ENCODE data around the gene MFSD8.
A peak's percentile ranks its signal among the peaks of the same experiment; 100 is the strongest.
"Not testable (repeated sequence)": the region's sequence is repeated elsewhere in the genome, so short reads cannot be mapped to it uniquely, and the experiment has no call there.

MFSD8 gene, protein sequence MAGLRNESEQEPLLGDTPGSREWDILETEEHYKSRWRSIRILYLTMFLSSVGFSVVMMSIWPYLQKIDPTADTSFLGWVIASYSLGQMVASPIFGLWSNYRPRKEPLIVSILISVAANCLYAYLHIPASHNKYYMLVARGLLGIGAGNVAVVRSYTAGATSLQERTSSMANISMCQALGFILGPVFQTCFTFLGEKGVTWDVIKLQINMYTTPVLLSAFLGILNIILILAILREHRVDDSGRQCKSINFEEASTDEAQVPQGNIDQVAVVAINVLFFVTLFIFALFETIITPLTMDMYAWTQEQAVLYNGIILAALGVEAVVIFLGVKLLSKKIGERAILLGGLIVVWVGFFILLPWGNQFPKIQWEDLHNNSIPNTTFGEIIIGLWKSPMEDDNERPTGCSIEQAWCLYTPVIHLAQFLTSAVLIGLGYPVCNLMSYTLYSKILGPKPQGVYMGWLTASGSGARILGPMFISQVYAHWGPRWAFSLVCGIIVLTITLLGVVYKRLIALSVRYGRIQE

DNA sequence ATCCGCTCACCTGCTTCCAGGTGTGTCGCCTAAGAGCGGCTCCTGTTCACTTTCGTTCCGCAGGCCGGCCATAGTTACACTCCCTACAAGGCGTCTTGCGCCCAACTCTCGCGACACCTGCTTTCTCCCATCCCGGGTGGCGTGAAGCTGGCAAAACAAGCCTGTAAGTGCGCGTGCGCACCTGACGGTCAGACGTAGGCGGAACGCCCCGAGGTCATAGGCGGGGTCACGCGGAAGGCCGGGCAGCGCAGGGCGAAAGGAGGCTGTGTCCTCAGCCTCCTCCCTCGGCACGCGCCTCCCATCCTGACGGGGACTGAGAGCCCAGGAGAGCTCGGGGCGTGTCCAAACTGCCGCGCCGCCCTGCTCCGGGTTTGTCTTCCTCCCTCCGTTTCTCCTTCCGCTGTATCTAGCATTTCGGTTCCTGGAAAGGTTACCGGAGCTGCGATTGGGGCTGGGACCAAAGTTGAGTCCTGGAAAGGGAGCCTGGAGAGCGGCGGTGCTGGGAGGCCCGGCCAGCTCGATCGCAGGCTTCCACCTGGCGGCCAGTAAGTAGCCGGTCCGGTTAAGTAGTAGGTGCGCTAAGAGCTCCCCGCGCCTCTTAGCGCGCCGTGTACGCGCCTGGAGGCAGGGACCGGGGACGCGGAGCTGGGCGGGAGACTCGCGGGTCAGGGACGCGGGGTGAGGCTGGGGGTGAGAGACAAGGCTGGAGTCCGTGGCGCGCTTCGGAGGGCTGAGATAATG is at the start of gene MFSD8, which contains the start of gene ABHD18:
Gene MFSD8, minus strand, starts transcription at position 112 of the 741 bp plus-strand sequence. Its CDS starts 40 bp downstream, at position 72.
Gene ABHD18, plus strand, starts transcription at position 345 of the 741 bp plus-strand sequence. CDS start 17,550 bp downstream, outside the sequence.
- DNase-seq: peak; percentile 99

DNA sequence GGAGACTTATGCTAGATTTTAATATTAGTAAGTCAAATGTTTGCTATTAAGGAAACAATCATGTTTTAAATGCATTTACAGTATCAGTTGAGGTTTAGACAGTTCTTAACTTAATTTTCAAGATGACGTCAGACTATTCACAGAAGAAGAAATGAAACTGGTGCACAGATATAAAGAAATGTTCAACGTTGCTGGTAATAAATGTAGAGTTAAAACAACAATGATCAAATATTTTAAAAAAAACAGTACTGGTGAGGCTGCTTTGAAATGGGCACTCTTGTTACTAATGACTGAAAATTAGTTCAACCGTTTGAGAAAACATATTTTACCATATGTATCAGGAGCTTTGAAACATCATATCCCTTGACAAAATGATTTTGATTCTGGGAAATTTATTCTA is 44.5 kb upstream of the MFSD8 start:
- no peak for DNase-seq

DNA sequence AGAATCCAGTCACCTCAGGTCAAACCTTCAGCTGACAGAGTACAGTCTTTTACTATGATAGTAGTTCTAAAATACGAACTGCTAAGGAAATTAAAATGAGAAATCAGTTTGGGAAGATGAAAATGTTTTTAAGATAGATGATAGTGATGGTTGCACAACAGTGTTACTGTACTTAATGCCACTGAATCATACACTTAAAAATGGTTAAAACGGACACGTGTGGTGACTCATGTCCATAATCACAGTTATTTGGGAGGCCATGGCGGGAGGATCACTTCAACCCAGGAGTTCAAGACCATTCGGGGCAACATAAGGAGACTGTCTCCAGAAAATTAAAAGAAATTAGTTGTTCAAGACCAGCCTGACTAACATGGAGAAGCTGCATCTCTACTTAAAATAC is 41.6 kb upstream of the MFSD8 start:
- DNase-seq: no peak

DNA sequence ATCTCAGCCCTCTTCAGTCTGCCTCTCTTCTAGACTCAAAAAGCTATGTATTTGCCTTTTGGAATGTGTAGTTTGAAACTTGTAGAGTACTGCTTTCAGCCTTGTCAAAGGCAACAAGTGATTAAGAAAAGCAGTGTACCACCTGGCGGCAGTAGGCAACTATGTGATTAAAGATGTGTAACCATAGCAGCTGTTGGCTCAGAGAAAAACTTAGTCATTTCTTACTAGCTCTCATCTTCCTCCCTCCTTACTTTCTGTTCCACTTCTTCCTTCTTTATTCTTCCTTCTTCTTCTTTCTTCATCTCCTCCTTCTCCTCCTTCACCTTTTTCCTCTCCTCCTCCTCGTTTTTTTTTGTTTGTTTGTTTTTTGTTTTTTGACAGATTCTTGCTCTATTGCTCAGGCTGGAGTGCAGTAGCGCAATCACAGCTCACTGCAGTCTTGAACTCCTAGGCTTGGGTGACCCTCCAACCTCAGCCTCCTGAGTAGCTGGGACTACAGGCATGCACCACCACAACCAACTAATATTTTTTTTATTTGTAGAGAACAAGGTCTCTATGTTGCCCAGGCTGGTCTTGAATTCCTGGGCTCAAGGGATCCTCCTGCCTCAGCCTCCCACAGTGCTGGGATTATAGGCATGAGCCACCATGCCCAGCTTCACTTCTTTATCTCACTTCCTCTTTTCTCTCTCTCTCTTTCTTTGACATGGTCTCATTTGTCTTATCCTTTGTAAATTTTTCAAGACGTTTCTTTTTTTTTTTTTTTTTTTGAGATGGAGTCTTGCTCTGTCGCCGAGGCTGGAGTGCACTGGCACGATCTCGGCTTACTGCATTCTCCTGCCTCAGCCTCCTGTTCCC is 32.8 kb upstream of the MFSD8 start:
- DNase-seq: no peak

DNA sequence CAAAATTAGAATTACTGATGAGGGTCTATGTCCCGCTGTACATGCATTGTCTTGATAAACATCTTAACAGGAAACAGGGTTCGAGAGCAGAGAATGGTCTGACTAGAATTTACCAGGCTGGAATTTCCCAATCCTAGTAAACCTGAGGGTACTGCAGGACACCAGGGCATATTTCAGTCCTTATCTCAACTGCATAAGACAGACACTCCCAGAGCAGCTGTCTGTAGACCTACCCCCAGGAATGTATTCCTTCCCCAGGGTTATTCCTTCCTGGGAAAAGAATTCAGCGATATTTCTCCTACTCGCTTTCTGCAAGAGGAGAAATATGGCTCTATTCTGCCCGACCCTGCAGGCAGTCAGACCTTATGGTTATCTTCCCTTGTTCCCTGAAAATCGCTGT is 31.5 kb upstream of the MFSD8 start:
- not testable (repeated sequence) for DNase-seq

DNA sequence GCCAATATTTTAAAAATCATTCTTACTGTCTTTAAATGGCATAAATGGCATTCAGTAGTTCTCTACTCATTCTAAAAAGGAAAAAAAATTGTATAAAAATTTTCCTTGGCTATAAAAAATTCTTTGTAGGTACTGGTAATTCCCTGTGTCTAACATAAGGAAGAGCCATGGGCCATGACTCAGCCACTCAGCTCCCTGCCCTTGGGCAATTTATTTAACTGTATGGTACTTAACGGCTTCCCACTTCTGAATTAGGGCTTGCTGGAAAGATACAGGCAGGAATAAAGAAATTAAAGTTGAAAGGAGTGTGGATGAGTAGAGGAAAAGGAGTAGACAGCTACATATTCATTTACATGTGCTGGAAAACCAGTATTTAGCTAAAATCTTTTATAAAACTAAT is 30.8 kb upstream of the MFSD8 start:
- DNase-seq: no peak

DNA sequence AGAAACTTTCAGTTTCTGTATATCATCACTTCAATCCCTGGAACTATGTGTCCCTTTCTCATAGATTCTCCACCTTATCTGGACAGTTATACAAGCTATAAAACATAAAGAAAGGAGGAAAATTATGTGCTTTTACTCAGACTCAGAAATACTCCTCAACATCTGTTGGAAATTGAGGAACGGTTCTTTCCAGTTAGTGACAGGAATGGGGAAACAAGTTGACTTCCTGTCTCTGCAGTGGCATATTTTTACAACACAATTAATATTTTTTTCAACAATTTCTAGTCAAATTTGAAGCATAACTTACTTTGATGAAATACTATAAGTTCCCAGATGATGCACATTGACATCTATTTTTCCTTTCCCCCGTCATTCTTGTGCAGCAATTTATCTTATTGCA is 28.2 kb upstream of the MFSD8 start:
- DNase-seq: no peak

DNA sequence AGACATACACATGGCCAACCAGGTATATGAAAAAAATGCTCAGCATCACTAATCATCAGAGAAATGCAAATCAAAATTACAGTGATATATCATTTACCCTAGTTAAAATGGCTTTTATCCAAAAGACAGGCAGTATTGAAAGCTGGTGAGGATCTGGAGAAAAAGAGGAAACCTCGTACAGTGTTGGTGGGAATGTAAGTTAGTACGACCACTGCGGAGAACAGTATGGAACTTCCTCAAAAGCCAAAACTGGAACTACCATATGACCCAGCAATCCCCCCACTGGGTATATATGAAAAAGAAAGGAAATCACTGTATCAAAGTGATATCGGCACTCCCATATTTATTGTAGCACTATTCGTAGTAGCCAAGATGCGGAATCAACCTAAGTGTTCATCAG is 23.7 kb upstream of the MFSD8 start:
- DNase-seq: no peak

DNA sequence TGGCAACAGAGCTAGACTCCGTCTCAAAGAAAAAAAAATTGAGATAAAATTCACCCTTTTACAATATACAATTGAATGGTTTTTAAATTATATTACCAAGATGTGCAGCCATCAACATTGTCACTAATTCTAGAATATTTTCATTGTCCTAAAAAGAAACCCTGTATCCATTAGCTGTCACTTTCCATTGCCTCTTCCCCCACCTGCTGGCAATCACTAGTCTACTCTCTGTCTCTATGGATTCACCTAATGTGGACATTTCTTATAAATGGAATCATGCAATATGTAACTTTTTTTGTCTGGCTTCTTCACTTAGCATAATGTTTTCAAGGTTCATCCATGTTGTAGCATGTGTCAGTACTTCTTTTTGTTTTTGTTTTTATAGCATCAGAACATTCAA is 21.0 kb upstream of the MFSD8 start:
- DNase-seq: no peak

DNA sequence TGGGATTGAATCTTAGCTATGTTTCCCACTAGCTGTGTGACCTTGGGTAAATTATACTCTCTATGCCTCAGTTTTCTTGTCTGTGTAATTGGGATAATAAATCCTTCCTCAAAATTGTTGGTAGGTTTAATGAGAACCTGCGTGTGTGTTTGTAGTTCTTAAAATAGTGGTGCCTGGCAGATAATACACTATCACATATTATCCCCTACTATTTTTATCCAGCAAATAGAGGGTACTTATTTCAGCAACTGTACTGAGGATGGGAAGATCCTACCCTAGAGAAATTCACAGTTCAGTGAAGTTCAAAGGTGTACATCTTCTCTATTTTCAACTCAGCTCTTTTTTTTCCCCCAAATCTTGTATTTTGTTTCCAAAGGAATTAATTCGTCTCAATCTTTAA is 17.5 kb upstream of the MFSD8 start:
- DNase-seq: no peak

DNA sequence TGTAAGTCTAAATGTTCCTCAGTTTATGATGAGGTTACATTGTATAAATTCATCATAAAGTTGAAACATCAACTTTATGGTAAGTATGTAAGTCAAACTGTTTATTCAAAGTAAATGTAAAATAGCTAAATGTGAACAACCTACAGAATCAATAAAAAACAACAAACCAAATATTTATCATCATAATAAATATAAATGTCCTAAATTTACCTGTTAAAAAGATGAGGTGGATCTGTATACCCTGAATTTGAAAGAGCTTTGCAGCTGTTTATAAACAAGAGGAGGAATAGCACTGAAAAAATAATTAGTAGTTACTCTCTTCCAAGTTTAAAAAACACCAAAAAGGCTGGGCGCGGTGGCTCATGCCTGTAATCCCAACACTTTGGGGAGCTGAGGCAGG is 14.0 kb upstream of the MFSD8 start:
- no peak for DNase-seq

DNA sequence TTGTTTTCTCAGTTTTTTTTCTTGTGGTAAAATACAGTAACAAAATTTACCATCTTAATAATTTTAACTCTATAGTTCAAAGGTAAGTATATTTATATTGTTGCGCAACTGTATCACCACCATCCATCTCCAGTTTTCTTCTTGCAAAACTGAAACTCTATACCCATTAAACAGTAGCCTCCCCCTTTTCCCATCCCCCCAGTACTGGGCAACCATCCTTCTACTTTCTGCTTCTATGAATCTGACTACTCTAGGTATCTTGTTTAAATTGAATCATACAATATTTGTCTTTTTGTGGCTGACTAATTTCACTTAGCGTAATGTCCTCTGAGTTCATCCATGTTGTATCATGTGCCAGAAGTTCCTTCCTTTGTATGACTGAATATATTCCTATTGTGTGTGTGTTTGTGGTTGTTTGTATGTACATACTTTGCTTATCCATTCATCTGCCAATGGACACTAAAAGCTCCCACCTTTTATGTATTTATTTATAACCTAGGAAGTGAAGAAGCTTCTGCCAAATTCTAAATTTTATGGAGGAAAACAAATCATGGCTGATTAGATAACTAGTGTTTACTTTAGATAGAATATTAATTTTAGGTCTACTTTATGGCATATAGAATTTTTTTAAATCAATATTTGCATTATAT is 10.3 kb upstream of the MFSD8 start:
- DNase-seq: no peak

DNA sequence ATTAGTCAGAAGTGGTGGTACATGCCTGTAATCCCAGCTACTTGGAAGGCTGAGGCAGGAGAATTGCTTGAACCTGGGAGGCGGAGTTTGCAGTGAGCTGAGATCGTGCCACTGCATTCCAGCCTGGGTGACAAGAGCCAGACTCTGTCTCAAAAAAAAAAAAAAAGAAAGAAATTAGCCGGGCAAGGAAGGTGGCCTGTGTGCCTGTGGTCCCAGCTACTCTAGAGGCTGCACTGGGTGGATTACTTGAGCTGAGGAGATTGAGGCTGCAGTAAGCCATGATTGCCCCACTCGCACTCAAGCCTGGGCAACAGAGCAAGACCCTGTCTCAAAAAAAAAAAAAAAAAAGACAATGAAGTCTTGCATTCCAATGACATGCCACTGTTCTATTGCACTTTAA is 6.0 kb upstream of the MFSD8 start:
- not testable (repeated sequence) for DNase-seq

DNA sequence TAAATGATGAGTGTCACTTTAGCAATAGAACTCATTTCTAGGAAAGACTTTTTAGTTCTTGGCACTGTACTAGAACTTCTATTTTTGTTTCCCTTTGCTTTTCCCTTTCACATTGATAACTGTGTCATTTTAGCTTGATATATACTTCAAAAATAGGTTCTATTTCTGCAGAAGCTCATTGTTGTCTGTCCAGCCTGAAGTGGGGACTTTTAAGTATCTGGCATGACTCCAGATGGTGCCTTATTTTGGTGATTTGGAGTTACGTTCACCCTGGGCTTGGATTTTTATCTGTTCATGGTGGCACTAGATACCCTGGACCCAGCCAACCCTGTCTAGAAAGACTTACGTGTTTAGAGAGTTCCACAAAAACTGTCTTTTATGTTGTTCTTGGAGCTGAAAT is 3.6 kb upstream of the MFSD8 start:
- no peak for DNase-seq

DNA sequence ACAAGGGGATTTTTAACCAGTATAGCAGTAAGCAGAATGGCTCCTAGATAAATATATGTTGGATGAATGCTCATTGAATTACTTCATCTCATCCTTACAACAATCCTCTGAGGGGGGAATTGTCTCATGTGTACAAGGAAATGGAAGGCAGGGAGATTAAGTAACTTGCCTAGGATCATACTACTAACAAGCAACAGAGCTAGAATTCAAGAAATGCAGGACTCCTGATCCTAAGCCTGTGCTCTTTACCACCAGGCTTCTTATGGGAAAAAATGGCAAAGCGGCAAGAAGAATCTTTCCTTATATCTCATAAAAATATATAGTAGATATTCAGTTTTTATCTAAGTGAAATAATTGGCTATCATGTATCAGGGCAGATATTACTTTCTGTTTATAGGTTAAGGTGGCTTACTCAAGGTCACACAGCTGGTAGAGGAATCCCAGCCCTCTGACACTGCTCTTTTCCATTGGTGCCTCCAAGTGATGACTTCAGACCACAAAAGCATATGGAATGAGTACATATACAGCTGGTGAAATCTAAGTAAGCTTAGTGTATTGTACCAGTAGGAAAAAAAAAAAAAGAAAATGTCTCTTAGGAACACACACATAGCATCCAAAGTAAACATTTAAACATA is 2.3 kb upstream of the MFSD8 start:
- no peak for DNase-seq

DNA sequence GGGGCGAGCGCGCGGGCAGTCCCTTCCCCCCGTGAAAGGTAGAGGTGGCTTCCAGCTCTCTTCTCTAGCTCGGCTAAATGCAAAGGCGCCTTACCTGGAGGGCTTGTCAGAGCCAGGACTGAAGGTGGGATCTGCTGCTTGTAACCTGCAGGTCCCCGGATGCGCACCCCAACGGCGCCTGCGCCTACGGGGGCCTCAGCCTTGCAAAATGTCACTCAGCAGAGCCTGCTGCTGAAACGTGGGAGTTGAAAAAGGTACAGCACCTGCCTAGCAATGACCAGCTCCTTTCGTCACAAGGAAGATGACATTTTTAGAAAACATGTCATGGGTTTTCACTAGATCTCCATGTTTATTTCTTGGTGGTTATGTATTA is 816 bp upstream of the MFSD8 start:
- peak; percentile 69 for DNase-seq

DNA sequence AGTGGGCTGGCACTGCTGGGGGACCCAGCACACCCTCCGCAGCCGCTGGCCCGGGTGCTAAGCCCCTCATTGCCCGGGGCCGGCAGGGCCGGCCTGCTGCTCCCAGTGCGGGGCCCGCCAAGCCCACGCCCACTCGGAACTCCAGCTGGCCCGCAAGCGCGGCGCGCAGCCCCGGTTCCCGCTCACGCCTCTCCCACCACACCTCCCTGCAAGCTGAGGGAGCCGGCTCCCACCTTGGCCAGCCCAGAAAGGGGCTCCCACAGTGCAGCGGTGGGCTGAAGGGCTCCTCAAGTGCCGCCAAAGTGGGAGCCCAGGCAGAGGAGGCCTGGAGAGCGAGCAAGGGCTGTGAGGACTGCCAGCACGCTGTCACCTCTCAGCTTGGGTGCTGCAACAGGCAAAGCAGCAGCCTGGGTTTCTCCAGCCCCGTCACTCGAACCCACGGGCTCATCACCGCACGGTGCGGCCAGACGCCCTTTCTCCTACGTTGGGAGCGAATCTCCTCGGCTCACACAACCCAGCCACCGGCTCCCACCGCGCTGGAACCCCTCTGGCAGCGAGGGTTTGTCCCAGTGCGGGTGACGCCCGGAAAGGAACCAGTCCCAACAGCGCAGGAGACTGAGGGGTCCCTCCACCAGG is 429 bp downstream of the MFSD8 start:
- not testable (repeated sequence) for DNase-seq

DNA sequence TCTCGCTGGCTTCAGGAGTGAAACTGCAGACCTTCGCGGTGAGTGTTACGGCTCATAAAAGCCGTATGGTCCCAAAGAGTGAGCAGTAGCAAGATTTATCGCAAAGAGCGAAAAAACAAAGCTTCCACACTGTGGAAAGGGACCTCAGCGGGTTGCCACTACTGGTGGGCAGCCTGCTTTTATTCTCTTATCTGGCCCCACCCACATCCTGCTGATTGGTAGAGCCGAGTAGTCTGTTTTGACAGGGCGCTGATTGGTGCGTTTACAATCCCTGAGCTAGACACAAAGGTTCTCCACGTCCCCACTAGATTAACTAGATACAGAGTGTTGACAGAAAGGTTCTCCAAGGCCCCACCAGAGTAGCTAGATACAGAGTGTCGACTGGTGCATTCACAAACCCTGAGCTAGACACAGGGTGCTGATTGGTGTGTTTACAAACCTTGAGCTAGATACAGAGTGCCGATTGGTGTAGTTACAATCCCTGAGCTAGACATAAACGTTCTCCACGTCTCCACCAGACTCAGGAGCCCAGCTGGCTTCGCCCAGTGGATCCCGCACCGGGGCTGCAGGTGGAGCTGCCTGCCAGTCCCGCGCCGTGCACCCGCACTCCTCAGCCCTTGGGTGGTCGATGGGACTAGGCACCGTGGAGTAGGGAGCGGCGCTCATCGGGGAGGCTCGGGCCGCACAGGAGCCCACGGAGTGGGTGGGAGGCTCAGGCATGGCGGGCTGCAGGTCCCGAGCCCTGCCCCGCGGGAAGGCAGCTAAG is 1.2 kb downstream of the MFSD8 start:
- not testable (repeated sequence) for DNase-seq

DNA sequence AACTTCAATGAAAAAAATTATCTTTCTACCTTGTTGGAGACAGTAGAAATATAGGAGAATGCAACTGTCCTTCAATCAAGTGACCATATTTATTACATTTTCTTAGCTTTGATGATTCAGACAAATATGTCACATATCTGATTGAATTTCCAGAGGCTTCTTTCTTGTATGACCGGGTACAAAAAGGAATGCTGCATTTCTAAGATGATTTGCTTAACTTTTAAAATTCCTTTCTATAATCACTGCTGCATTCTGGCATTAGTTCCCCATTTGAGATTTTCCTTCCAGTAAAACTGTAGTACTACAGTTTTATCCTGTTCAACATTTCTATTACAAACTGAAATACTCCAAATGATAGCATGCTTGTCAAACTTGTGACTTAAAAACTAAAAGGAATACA is 5.2 kb downstream of the MFSD8 start:
- DNase-seq: no peak

DNA sequence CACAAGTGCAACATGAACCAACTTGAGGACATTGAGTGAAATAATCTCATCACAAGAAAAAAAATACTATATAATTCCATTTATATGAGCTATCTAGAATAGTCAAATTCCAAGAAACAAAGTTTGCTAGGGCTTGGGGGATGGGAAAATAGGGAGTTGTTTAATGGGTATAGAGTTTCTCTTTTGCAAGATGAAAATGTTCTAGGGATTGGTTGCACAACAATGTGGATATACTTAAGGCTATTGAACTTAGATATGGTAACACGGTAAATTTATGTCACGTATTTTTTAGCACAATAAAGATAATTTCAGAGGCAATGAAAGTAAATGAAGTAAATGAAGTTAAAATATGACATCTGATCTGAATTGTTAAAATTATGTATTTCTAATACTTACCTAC is 7.9 kb downstream of the MFSD8 start:
- no peak for DNase-seq

DNA sequence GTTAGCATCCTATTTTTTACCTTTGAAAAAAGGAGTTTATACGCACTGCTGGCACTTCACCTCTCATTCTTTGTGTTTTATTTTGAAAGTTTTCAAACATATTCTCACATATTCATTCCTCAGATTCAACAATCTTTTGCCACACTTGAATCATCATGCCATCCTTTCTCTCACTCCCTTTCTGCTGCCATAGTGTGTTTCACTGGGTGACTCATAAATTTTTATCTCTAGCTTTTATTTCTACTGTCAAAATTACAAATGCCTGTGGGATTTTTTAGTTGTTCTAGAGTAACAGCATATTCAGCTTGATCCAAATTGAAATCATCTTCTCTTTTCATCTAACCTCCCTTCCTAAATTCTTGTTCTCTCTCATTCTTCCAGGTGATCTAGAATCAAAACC is 28.0 kb downstream of the MFSD8 start:
- no peak for DNase-seq

Measured in CD4-positive, alpha-beta T cell treated with Interleukin-15 for 1 hour (primary cell).